HepG2 (cell line): Measurements from ENCODE around the gene LIFR. TPM values are rescaled to one million over a fixed set of nuclear protein-coding genes. Genes with fewer than 3 reads are reported as not detected.

Experiments used
- ARNT ChIP-seq: fragments of 450-650 bp; IDR thresholded peaks from 2 replicates; pipeline ENCODE4 v1.6.1; 2017
- ATM ChIP-seq: fragments of 450-650 bp; IDR thresholded peaks from 2 replicates; pipeline ENCODE4 v1.7.1; 2017; ENCODE audit warnings: mild to moderate bottlenecking, borderline replicate concordance
- CC2D1A ChIP-seq: sonication (generic); formaldehyde crosslinking; IDR thresholded peaks from 2 replicates; pipeline ENCODE4 v1.8.1; 2023; ENCODE audit warnings: mild to moderate bottlenecking, missing genetic modification reagents
- GATAD2A ChIP-seq: IDR thresholded peaks from 2 replicates; pipeline ENCODE4 v1.6.1; 2016
- HHEX ChIP-seq: IDR thresholded peaks from 2 replicates; pipeline ENCODE4 v1.6.1; 2016; ENCODE audit warnings: control low read depth
- HMG20A ChIP-seq: IDR thresholded peaks from 2 replicates; pipeline ENCODE4 v1.6.1; 2016; ENCODE audit warnings: borderline replicate concordance
- HNRNPUL1 ChIP-seq: fragments of 200-400 bp; formaldehyde crosslinking; IDR thresholded peaks from 2 replicates; pipeline ENCODE4 v1.6.1; 2017; ENCODE audit warnings: low read depth, mild to moderate bottlenecking, low read length, moderate library complexity
- KAT7 ChIP-seq: IDR thresholded peaks from 2 replicates; pipeline ENCODE4 v1.6.1; 2018; ENCODE audit warnings: borderline replicate concordance, missing compliant biosample characterization
- KDM1A ChIP-seq: IDR thresholded peaks from 2 replicates; pipeline ENCODE4 v1.6.1; 2016; ENCODE audit warnings: missing compliant biosample characterization
- KDM3A ChIP-seq: IDR thresholded peaks from 2 replicates; pipeline ENCODE4 v1.6.1; 2018; ENCODE audit warnings: low read depth, missing compliant biosample characterization
- MAZ ChIP-seq, 2 experiments: sonication (generic) in 1 of 2; formaldehyde crosslinking in 1 of 2; IDR thresholded peaks; 2 replicates each; pipeline versions ENCODE4 v1.5.0 to v1.6.1; 2012 to 2020; ENCODE audit warnings: low read depth in 2 of 2, mild to moderate bottlenecking in 2 of 2, borderline replicate concordance in 1 of 2, improper control_type of control experiment in 1 of 2, low read length in 1 of 2, missing genetic modification reagents in 1 of 2, moderate library complexity in 1 of 2
- MBNL3 ChIP-seq: fragments of 250-450 bp; sonication (Bioruptor Pico); conservative IDR thresholded peaks from 2 replicates; pipeline ENCODE4 v1.8.0; 2022; ENCODE audit warnings: mild to moderate bottlenecking, inconsistent platforms
- MIXL1 ChIP-seq: IDR thresholded peaks from 2 replicates; pipeline ENCODE4 v1.6.1; 2016
- NCOR1 ChIP-seq: fragments of 200-600 bp; sonication (generic); IDR thresholded peaks from 2 replicates; pipeline ENCODE4 v1.7.0; 2017; ENCODE audit warnings: antibody characterized with exemption, low read length, borderline replicate concordance
- NFATC3 ChIP-seq: sonication (generic); formaldehyde crosslinking; IDR thresholded peaks from 2 replicates; pipeline ENCODE4 v1.5.1; 2020; ENCODE audit warnings: mild to moderate bottlenecking, missing genetic modification reagents
- PHF5A ChIP-seq: IDR thresholded peaks from one replicate; pipeline ENCODE4 v1.6.1; 2018; ENCODE audit warnings: low read depth, missing genetic modification reagents; ENCODE audit not compliant: unreplicated experiment
- POLR2AphosphoS5 ChIP-seq: IDR thresholded peaks from 2 replicates; pipeline ENCODE4 v1.6.1; 2012; ENCODE audit warnings: low read depth, low read length
- RBM39 ChIP-seq: fragments of 200-400 bp; formaldehyde crosslinking; IDR thresholded peaks from one replicate; pipeline ENCODE4 v1.6.1; 2018; ENCODE audit warnings: antibody characterized with exemption, mild to moderate bottlenecking, low read depth, low read length; ENCODE audit not compliant: poor library complexity, severe bottlenecking
- SMAD3 ChIP-seq: sonication (generic); formaldehyde crosslinking; IDR thresholded peaks from 2 replicates; pipeline ENCODE4 v1.4.0; 2020; ENCODE audit warnings: missing genetic modification reagents
- STAG1 ChIP-seq: sonication (generic); formaldehyde crosslinking; IDR thresholded peaks from 2 replicates; pipeline ENCODE4 v1.4.0; 2020; ENCODE audit warnings: missing genetic modification reagents
- THAP11 ChIP-seq: IDR thresholded peaks from 2 replicates; pipeline ENCODE4 v1.6.1; 2016; ENCODE audit warnings: missing biosample characterization, missing genetic modification reagents
- ZC3H4 ChIP-seq: sonication (generic); formaldehyde crosslinking; IDR thresholded peaks from 2 replicates; pipeline ENCODE4 v1.4.0; 2020; ENCODE audit warnings: missing genetic modification reagents, borderline replicate concordance
- ZFP41 ChIP-seq: sonication (generic); formaldehyde crosslinking; IDR thresholded peaks from 2 replicates; pipeline ENCODE4 v1.4.0; 2020; ENCODE audit warnings: mild to moderate bottlenecking, missing genetic modification reagents, borderline replicate concordance
- ZFYVE20 ChIP-seq: sonication (generic); formaldehyde crosslinking; IDR thresholded peaks from 2 replicates; pipeline ENCODE4 v1.8.0; 2023; ENCODE audit warnings: low read depth, mild to moderate bottlenecking, moderate library complexity, missing genetic modification reagents, borderline replicate concordance
- ZNF205 ChIP-seq: IDR thresholded peaks from 2 replicates; pipeline ENCODE4 v1.6.1; 2018; ENCODE audit warnings: missing biosample characterization, missing genetic modification reagents
- ZNF282 ChIP-seq: fragments of 450-650 bp; IDR thresholded peaks from 2 replicates; pipeline ENCODE4 v1.6.1; 2018; ENCODE audit not compliant: partially characterized antibody
- ZNF326 ChIP-seq: sonication (generic); formaldehyde crosslinking; IDR thresholded peaks from 2 replicates; pipeline ENCODE4 v1.4.0; 2020; ENCODE audit warnings: missing genetic modification reagents, borderline replicate concordance
- ZNF34 ChIP-seq: sonication (generic); formaldehyde crosslinking; IDR thresholded peaks from 2 replicates; pipeline ENCODE4 v1.4.0; 2020; ENCODE audit warnings: mild to moderate bottlenecking, missing genetic modification reagents, borderline replicate concordance
- ZNF556 ChIP-seq: sonication (generic); formaldehyde crosslinking; IDR thresholded peaks from 2 replicates; pipeline ENCODE4 v1.4.0; 2020; ENCODE audit warnings: mild to moderate bottlenecking, missing genetic modification reagents, borderline replicate concordance
- polyA plus RNA-seq, 8 experiments: library from polyadenylated mRNA; depleted of rRNA in 3 of 8; stranded (reverse) in 7 of 8; unstranded in 1 of 8; fragments of >200 nt; fragmentation: Illumina TruSeq in 4 of 8; extraction: Trizol in 4 of 8; gene quantifications; 2 replicates each; pipeline versions ENCODE4 v1.2.1 to v1.2.3, GENCODE V29; 2011 to 2016; ENCODE audit warnings: low read depth in 4 of 8, missing spikeins in 1 of 8, mixed read lengths in 1 of 8; ENCODE audit not compliant: insufficient read depth in 1 of 8
- total RNA-seq, 5 experiments: library from RNA; depleted of rRNA; stranded (reverse); fragments of >200 nt; fragmentation: Illumina TruSeq; extraction: Trizol; gene quantifications; 2 replicates each; pipeline ENCODE4 v1.2.3, GENCODE V29; 2016; ENCODE audit warnings: low read depth in 1 of 5
- TF ChIP-seq, protein P1 (sequence below): IDR thresholded peaks from 2 replicates; pipeline ENCODE4 v1.6.1; 2018; ENCODE audit warnings: missing genetic modification reagents
- TF ChIP-seq, protein P2 (sequence below): sonication (generic); formaldehyde crosslinking; IDR thresholded peaks from 2 replicates; pipeline ENCODE4 v1.4.0; 2020; ENCODE audit warnings: mild to moderate bottlenecking, missing genetic modification reagents
- TF ChIP-seq, protein P3 (sequence below): sonication (generic); formaldehyde crosslinking; IDR thresholded peaks from 2 replicates; pipeline ENCODE4 v1.8.0; 2022; ENCODE audit warnings: mild to moderate bottlenecking, missing genetic modification reagents

The LIFR gene
- total and polyA plus RNA-seq, 2 of the 13 experiments (the other 11 are each of a cell fraction or from before 2014, with no cell fraction given), result 6.3 to 25.2 TPM

DNA sequence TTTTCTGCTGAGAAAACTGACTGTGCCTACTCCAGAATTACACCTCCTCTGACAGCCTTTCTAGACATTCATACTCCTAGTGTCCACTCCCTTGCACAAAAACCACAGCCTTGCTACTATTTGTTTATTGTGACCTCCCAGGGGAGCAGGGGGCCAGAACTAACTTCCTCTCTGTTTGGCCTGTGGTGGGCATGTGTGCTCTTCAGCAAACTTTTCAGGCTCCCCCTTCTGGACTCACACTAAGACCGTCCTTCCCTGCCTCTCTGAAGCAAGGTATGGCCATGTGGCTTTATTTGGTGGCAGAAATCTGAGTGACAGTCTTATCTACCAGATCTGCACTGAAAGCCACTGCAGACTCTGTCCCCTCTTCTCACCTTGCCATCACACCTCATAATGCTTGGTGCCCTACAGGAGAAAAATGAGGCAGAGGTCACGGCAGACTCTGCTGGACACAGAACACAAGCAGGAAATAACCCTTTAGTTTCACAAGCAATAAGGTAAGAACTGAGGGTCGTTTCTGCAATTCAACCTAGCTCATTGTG lies 28.2 kb downstream of the LIFR start (continued):
- TF ChIP-seq, protein P1, sequence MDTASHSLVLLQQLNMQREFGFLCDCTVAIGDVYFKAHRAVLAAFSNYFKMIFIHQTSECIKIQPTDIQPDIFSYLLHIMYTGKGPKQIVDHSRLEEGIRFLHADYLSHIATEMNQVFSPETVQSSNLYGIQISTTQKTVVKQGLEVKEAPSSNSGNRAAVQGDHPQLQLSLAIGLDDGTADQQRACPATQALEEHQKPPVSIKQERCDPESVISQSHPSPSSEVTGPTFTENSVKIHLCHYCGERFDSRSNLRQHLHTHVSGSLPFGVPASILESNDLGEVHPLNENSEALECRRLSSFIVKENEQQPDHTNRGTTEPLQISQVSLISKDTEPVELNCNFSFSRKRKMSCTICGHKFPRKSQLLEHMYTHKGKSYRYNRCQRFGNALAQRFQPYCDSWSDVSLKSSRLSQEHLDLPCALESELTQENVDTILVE, result peak; percentile 38; the same call in 1 of the 2 replicates
- TF ChIP-seq HMG20A (CRISPR knock-in tag) (0 out of 2 replicates have a peak, but pooled peaks have one; percentile 20), KAT7 (CRISPR knock-in tag) (no peak), GATAD2A (peak; percentile 73), CC2D1A (no peak), ZNF205 (CRISPR knock-in tag) (no peak), ZNF556 (CRISPR knock-in tag) (0 out of 2 replicates have a peak, but pooled peaks have one; percentile 65), ZC3H4 (CRISPR knock-in tag) (no peak), MIXL1 (CRISPR knock-in tag) (no peak; the same call in 1 of the 2 replicates), ZNF326 (CRISPR knock-in tag) (no peak), PHF5A (no peak), MAZ (IDR thresholded peaks at IDR 0.05; ENCODE audit: borderline replicate concordance, low read depth, low read length) (no peak), MAZ (CRISPR knock-in tag; IDR thresholded peaks at IDR 0.05; ENCODE audit: low read depth) (peak; percentile 61; the same call in 1 of the 2 replicates), ZNF282 (no peak), ZNF34 (CRISPR knock-in tag) (0 out of 2 replicates have a peak, but pooled peaks have one; percentile 37), HHEX (peak; percentile 73; the same call in 1 of the 2 replicates), SMAD3 (CRISPR knock-in tag) (no peak), ATM (no peak), ZFYVE20 (CRISPR knock-in tag) (no peak), ZFP41 (no peak), ARNT (no peak), POLR2AphosphoS5 (no peak), NCOR1 (peak; percentile 20; the same call in 1 of the 2 replicates), KDM1A (no peak), STAG1 (CRISPR knock-in tag) (peak; percentile 58), HNRNPUL1 (no peak), MBNL3 (CRISPR knock-in tag) (no peak), NFATC3 (CRISPR knock-in tag) (no peak), RBM39 (no peak), KDM3A (CRISPR knock-in tag) (peak; percentile 28; the same call in 1 of the 2 replicates), THAP11 (CRISPR knock-in tag) (no peak; the same call in 1 of the 2 replicates)
- TF ChIP-seq, protein P2, sequence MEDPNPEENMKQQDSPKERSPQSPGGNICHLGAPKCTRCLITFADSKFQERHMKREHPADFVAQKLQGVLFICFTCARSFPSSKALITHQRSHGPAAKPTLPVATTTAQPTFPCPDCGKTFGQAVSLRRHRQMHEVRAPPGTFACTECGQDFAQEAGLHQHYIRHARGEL (CRISPR knock-in tag), result no peak
- TF ChIP-seq, protein P3, sequence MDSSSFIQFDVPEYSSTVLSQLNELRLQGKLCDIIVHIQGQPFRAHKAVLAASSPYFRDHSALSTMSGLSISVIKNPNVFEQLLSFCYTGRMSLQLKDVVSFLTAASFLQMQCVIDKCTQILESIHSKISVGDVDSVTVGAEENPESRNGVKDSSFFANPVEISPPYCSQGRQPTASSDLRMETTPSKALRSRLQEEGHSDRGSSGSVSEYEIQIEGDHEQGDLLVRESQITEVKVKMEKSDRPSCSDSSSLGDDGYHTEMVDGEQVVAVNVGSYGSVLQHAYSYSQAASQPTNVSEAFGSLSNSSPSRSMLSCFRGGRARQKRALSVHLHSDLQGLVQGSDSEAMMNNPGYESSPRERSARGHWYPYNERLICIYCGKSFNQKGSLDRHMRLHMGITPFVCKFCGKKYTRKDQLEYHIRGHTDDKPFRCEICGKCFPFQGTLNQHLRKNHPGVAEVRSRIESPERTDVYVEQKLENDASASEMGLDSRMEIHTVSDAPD, result peak; percentile 64; the same call in 1 of the 2 replicates
